Endothelial cell of umbilical vein (primary cell): Measurements from ENCODE around the gene CHN1. TPM values are rescaled to one million over a fixed set of nuclear protein-coding genes. Genes with fewer than 3 reads are reported as not detected.

Experiments
- BruUV-seq: library from RNA; stranded (reverse); fragments of 400-500 nt; replicated peaks from 2 replicates; lab custom pipeline; 2021; lab: Mats Ljungman, UMichigan
- CTCF ChIA-PET: fragments of 300-600, 350-600 bp; sonication (Branson Sonifier 250); formaldehyde crosslinking; loops from one replicate; lab custom pipeline; 2021; ENCODE audit warnings: antibody characterized with exemption, inconsistent platforms; lab: Charles Lee
- POLR2A ChIA-PET: fragments of 300-600, 350-600 bp; sonication (Branson Sonifier 250); formaldehyde crosslinking; loops from one replicate; lab custom pipeline; 2021; ENCODE audit warnings: antibody characterized with exemption, inconsistent platforms; lab: Charles Lee
- DNase-seq: peaks from one replicate; pipeline ENCODE4 v3.0.0-alpha.2; 2011; ENCODE audit warnings: low read depth, low spot score
- FAIRE-seq: peaks from 2 replicates; lab custom pipeline; 2011; peaks lifted over from hg19 to GRCh38; lab: Jason Lieb, UNC
- H2AFZ ChIP-seq: 2 replicates; pipeline ENCODE4 v1.6.0; 2012; ENCODE audit warnings: low read depth, low read length, control low read depth, inconsistent platforms
- H3K27ac ChIP-seq: 2 replicates; pipeline ENCODE4 v1.5.1; 2011; ENCODE audit warnings: low read depth, mild to moderate bottlenecking, control low read depth, low read length, moderate library complexity; ENCODE audit not compliant: insufficient read depth
- H3K27me3 ChIP-seq, 2 experiments: 2 replicates each; pipeline versions ENCODE4 v1.6.0 to v1.6.1; 2011; ENCODE audit warnings: low read length in 2 of 2, mixed read lengths in 1 of 2; ENCODE audit not compliant: control insufficient read depth in 2 of 2, insufficient read depth in 2 of 2
- H3K36me3 ChIP-seq, 2 experiments: 2 replicates in 1 of 2; 3 replicates in 1 of 2; pipeline ENCODE4 v1.5.1; 2011; ENCODE audit warnings: low read length in 2 of 2, mild to moderate bottlenecking in 1 of 2, moderate library complexity in 1 of 2; ENCODE audit not compliant: control insufficient read depth in 2 of 2, insufficient read depth in 2 of 2; ENCODE audit errors: extremely low read depth in 1 of 2
- H3K4me1 ChIP-seq: 3 replicates; pipeline ENCODE4 v1.5.1; 2011; ENCODE audit warnings: mild to moderate bottlenecking, low read length; ENCODE audit not compliant: control insufficient read depth, insufficient read depth; ENCODE audit errors: extremely low read depth
- H3K4me2 ChIP-seq: 2 replicates; pipeline ENCODE4 v1.6.1; 2011; ENCODE audit warnings: low read length, control low read depth, mixed read lengths; ENCODE audit not compliant: insufficient read depth
- H3K4me3 ChIP-seq, 3 experiments: fragments of 200-600 bp in 1 of 3; sonication (generic), shearing (Covaris generic) in 1 of 3; replicated peaks in 1 of 3; 2 replicates each; pipeline ENCODE4 v1.5.1; 2011 to 2016; ENCODE audit warnings: control low read depth in 3 of 3, low read length in 3 of 3, mild to moderate bottlenecking in 2 of 3, inconsistent platforms in 1 of 3, low read depth in 1 of 3, moderate library complexity in 1 of 3; ENCODE audit not compliant: insufficient read depth in 1 of 3
- H3K79me2 ChIP-seq: 2 replicates; pipeline ENCODE4 v1.6.0; 2012; ENCODE audit warnings: low read length, inconsistent platforms; ENCODE audit not compliant: control insufficient read depth, insufficient read depth
- H3K9ac ChIP-seq: replicated peaks from 2 replicates; pipeline ENCODE3; 2011; ENCODE audit warnings: low read length, control low read depth; ENCODE audit not compliant: insufficient read depth; ENCODE audit errors: extremely low read depth
- H3K9me1 ChIP-seq: replicated peaks from 3 replicates; pipeline ENCODE4 v1.6.0; 2011; ENCODE audit warnings: mild to moderate bottlenecking, low read length; ENCODE audit not compliant: control insufficient read depth, insufficient read depth; ENCODE audit errors: extremely low read depth
- H3K9me3 ChIP-seq: replicated peaks from 2 replicates; pipeline ENCODE4 v1.5.1; 2012; ENCODE audit warnings: low read length, inconsistent platforms; ENCODE audit not compliant: control insufficient read depth, insufficient read depth
- H4K20me1 ChIP-seq: replicated peaks from 2 replicates; pipeline ENCODE3; 2011; ENCODE audit warnings: mild to moderate bottlenecking, low read length; ENCODE audit not compliant: control insufficient read depth, insufficient read depth; ENCODE audit errors: extremely low read depth
- EZH2 ChIP-seq: IDR thresholded peaks from 2 replicates; pipeline ENCODE4 v1.6.1; 2012; ENCODE audit warnings: borderline replicate concordance, low read depth, mild to moderate bottlenecking, moderate library complexity, low read length, inconsistent platforms; ENCODE audit not compliant: severe bottlenecking
- GATA2 ChIP-seq: IDR thresholded peaks from 2 replicates; pipeline ENCODE4 v1.7.0; 2011; ENCODE audit warnings: low read depth, mild to moderate bottlenecking, moderate library complexity, mixed read lengths, low read length; ENCODE audit not compliant: insufficient read length, insufficient read depth
- JUN ChIP-seq: IDR thresholded peaks from 2 replicates; pipeline ENCODE4 v1.6.1; 2011; ENCODE audit warnings: borderline replicate concordance, low read depth; ENCODE audit not compliant: insufficient read length, insufficient read depth
- MYC ChIP-seq: IDR thresholded peaks from one replicate; pipeline ENCODE4 v1.6.1; 2011; ENCODE audit warnings: mild to moderate bottlenecking, low read depth, low read length
- POLR2AphosphoS5 ChIP-seq: IDR thresholded peaks from 2 replicates; pipeline ENCODE4 v1.6.1; 2012; ENCODE audit warnings: low read depth, mild to moderate bottlenecking, control low read depth, low read length, moderate library complexity; ENCODE audit not compliant: insufficient read depth
- dilution Hi-C: fragments of 300-500 bp; cut with MboI; formaldehyde crosslinking; loops from one replicate; pipeline ENCODE4 v1.15.0; 2019; ENCODE audit warnings: low sequenced_read_pairs; ENCODE audit not compliant: extremely low pct_ligation_motif_present
- intact Hi-C: fragments of 100-400 bp; cut with micrococcal nuclease; formaldehyde crosslinking; loops from one replicate; pipeline ENCODE4 v1.10.0; 2022
- polyA plus RNA-seq, 4 experiments: library from polyadenylated mRNA; depleted of rRNA in 3 of 4; stranded (reverse) in 3 of 4; unstranded in 1 of 4; fragments of >200 nt; gene quantifications; 2 replicates each; pipeline versions ENCODE4 v1.2.1 to v1.2.3, GENCODE V29; 2011 to 2012; ENCODE audit warnings: missing spikeins in 1 of 4
- total RNA-seq: library from RNA; stranded (reverse); gene quantifications from 2 replicates; pipeline ENCODE4 v1.2.3, GENCODE V29; 2021
- TF ChIP-seq, protein P1 (sequence below): IDR thresholded peaks from 2 replicates; pipeline ENCODE4 v1.6.1; 2011; ENCODE audit not compliant: insufficient read depth, insufficient read length
- TF ChIP-seq, protein P2 (sequence below), 2 donors: IDR thresholded peaks; 1 replicate in 1 of 2; 2 replicates in 1 of 2; pipeline ENCODE4 v1.5.1; 2011; ENCODE audit warnings: low read length in 2 of 2, mild to moderate bottlenecking in 2 of 2, moderate library complexity in 2 of 2, control low read depth in 1 of 2, inconsistent platforms in 1 of 2, low read depth in 1 of 2; ENCODE audit not compliant: insufficient read depth in 1 of 2; ENCODE audit errors: extremely low read depth in 1 of 2

The CHN1 gene
- total and polyA plus RNA-seq, 2 donors (not counting 3 experiments of a cell fraction or from before 2014, with no cell fraction given), result 23.3 to 24.9 TPM

DNA sequence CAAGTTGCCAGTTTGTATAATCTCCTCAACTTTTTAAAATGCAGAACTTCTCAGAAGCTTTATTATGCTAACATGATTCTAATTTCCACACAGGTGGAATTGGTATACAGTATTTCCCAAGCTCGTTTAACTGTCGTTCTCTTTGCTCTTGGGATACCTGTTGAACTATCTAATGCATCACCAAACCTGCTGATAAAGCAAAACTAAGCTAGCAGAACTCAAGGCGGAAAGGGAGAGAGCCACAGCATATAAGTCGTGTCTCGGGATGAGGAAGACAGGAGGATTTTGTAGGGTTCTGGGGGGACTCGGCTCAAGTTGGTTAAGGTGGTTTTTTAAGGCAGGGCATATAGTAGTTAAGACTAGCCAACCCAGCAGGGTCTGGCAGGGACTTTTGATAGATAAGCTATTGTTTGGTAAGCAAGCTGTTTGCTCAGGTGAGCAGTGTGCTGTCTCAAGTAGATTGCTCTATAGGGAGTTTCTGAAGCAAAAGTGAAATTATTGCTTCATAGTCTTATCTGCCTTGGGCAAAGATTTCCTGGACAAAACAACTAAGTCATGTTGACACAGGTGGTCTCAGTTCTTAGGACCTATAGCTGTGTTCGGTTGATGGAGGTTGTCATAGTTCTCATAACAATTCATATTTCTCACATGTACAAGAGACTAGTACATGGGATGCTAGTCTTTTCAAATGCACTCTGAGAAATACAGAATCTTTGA is 212.7 kb downstream of the CHN1 start:
- no peak overlapping the region for H3K4me3 ChIP-seq
- ChIA-PET CTCF (interaction anchor here (0.5 to 7.4 kb wide), 4 partner anchors 11 to 44 kb away, joined by 3 to 48 read pairs (median 7); no protein-coding TSS in a partner anchor), POLR2A (no interaction called here)
- no peak overlapping the region for H3K27ac ChIP-seq
- no peak overlapping the region for H3K9ac ChIP-seq
- no peak overlapping the region for H2AFZ ChIP-seq
- no peaks in the 10 kb centered on the region for H3K79me2 ChIP-seq
- H3K9me1 ChIP-seq, result no peaks in the 10 kb centered on the region
- H3K4me2 ChIP-seq, result no peak overlapping the region
- intact Hi-C loops (no loop called here), dilution Hi-C loops (no loop called here)
- no peaks in the 10 kb centered on the region for H3K27me3 ChIP-seq
- no TSS peak for BruUV-seq
- DNase-seq, result peak; percentile 74
- no peaks in the 10 kb centered on the region for H4K20me1 ChIP-seq
- no peaks in the 10 kb centered on the region for H3K36me3 ChIP-seq
- peaks cover 5% of the 10 kb centered on the region for H3K4me1 ChIP-seq
- peak; percentile 35 for FAIRE-seq
- no peaks in the 10 kb centered on the region for H3K9me3 ChIP-seq
- TF ChIP-seq POLR2AphosphoS5 (no peak), MYC (no peak), GATA2 (no peak), JUN (no peak), EZH2 (no peak)
- TF ChIP-seq, protein P1, sequence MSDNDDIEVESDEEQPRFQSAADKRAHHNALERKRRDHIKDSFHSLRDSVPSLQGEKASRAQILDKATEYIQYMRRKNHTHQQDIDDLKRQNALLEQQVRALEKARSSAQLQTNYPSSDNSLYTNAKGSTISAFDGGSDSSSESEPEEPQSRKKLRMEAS, result no peak

DNA sequence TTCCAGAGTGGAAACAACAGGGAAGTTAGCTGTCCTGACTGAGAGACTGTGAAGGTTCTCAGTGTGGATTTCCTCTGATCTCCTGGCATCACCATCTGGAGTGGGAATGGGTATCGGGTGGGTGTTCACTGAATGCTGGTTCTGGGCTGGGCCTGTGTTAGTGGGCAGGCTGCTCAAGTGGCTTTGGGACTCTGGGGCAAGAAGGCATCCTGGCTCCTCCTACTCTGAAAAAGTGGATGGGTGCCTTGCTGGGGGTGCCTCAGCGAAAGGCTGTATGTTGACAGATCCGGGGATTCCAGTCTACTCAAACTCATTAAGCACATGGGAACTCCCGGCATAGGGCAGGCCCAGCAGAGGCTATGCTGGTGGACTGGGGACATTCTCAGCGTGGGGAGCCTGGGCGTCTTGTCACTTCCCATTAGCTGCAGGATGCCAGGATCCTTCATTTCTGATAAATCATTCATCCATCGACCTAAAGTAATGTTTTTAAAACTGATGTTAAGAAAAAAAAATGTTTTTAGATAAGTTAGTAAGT is 213.4 kb downstream of the CHN1 start:
- Histone ChIP-seq H3K9ac (no peak overlapping the region), H3K4me2 (no peak overlapping the region), H3K36me3 (no peaks in the 10 kb centered on the region), H3K9me1 (no peaks in the 10 kb centered on the region), H3K79me2 (no peaks in the 10 kb centered on the region), H2AFZ (no peak overlapping the region), H3K4me3 (no peak overlapping the region), H3K9me3 (no peaks in the 10 kb centered on the region), H3K4me1 (peaks cover 5% of the 10 kb centered on the region), H3K27ac (no peak overlapping the region), H3K27me3 (no peaks in the 10 kb centered on the region), H4K20me1 (no peaks in the 10 kb centered on the region)
- no peak for DNase-seq
- intact Hi-C loops, result no loop called here
- ChIA-PET CTCF (interaction anchor here (0.5 to 7.4 kb wide), 3 partner anchors 15 to 43 kb away, joined by 3 to 48 read pairs (median 10); no protein-coding TSS in a partner anchor), POLR2A (no interaction called here)
- no peak for FAIRE-seq
- dilution Hi-C loops, result no loop called here
- BruUV-seq, result no TSS peak
- TF ChIP-seq, protein P2, sequence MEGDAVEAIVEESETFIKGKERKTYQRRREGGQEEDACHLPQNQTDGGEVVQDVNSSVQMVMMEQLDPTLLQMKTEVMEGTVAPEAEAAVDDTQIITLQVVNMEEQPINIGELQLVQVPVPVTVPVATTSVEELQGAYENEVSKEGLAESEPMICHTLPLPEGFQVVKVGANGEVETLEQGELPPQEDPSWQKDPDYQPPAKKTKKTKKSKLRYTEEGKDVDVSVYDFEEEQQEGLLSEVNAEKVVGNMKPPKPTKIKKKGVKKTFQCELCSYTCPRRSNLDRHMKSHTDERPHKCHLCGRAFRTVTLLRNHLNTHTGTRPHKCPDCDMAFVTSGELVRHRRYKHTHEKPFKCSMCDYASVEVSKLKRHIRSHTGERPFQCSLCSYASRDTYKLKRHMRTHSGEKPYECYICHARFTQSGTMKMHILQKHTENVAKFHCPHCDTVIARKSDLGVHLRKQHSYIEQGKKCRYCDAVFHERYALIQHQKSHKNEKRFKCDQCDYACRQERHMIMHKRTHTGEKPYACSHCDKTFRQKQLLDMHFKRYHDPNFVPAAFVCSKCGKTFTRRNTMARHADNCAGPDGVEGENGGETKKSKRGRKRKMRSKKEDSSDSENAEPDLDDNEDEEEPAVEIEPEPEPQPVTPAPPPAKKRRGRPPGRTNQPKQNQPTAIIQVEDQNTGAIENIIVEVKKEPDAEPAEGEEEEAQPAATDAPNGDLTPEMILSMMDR (IDR thresholded peaks at IDR 0.05; ENCODE audit: extremely low read depth in 1 of 2, insufficient read depth in 1 of 2, low read depth in 1 of 2, low read length in 2 of 2), result no peak
- TF ChIP-seq JUN (no peak), EZH2 (no peak), POLR2AphosphoS5 (no peak)
- TF ChIP-seq, protein P1, result no peak
